Measurements from ENCODE around the gene OSBPL5. TPM values are rescaled to one million over a fixed set of nuclear protein-coding genes. Genes with fewer than 3 reads are reported as not detected.

Gene OSBPL5
- total RNA-seq, 4 donors from 2014 or later = 24.7 to 83.3 (median 48.2) TPM

- H3K9me3 ChIP-seq = no peaks in the 10 kb centered on the region
- peak; percentile 71 to 75 for DNase-seq
- H3K4me1 ChIP-seq = peaks cover 0 to 5% of the 10 kb centered on the region in 2 donors
- no peak for TF ChIP-seq POLR2A (IDR thresholded peaks at IDR 0.05)
- peak; percentile 17 to 47 (median 43) for TF ChIP-seq CTCF (IDR thresholded peaks at IDR 0.05)
- intact Hi-C loops (cut with DNase I; ENCODE audit: low total_unique reads) = no loop called here
- H3K4me3 ChIP-seq = no peak overlapping the region
- H3K36me3 ChIP-seq = no peaks in the 10 kb centered on the region
- peak overlapping the region; percentile 12 to 58 for H3K27ac ChIP-seq
- H3K27me3 ChIP-seq = no peaks in the 10 kb centered on the region
Observed at GRCh38 chr11:3049430-3050243, 115.5 kb downstream of the OSBPL5 start.

- Histone ChIP-seq H3K36me3 (no peaks in the 10 kb centered on the region), H3K4me3 (no peak overlapping the region), H3K9me3 (no peaks in the 10 kb centered on the region), H3K27me3 (no peaks in the 10 kb centered on the region), H3K4me1 (peaks cover 0 to 10% of the 10 kb centered on the region in 2 donors), H3K27ac (no peak overlapping the region)
- TF ChIP-seq POLR2A (IDR thresholded peaks at IDR 0.05) = no peak
- no peak for TF ChIP-seq CTCF (IDR thresholded peaks at IDR 0.05)
- DNase-seq = no peak
- intact Hi-C loops (cut with DNase I; ENCODE audit: low total_unique reads) = no loop called here
Observed at GRCh38 chr11:3047637-3048036, 117.5 kb downstream of the OSBPL5 start.

- intact Hi-C loops (cut with DNase I; ENCODE audit: low total_unique reads) = no loop called here
- TF ChIP-seq POLR2A (IDR thresholded peaks at IDR 0.05) = no peak
- no peak for TF ChIP-seq CTCF (IDR thresholded peaks at IDR 0.05)
- H3K36me3 ChIP-seq = no peaks in the 10 kb centered on the region
- no peak overlapping the region for H3K27ac ChIP-seq
- no peak overlapping the region for H3K4me3 ChIP-seq
- no peaks in the 10 kb centered on the region for H3K27me3 ChIP-seq
- H3K9me3 ChIP-seq = no peaks in the 10 kb centered on the region
- peaks cover 0 to 10% of the 10 kb centered on the region in 2 donors for H3K4me1 ChIP-seq
- DNase-seq = no peak
Observed at GRCh38 chr11:3046641-3047040, 118.5 kb downstream of the OSBPL5 start.

- Histone ChIP-seq H3K4me1 (peaks cover 0 to 10% of the 10 kb centered on the region in 2 donors), H3K27me3 (no peaks in the 10 kb centered on the region), H3K4me3 (no peak overlapping the region), H3K27ac (no peak overlapping the region), H3K9me3 (no peaks in the 10 kb centered on the region), H3K36me3 (no peaks in the 10 kb centered on the region)
- TF ChIP-seq POLR2A (IDR thresholded peaks at IDR 0.05) (no peak), CTCF (IDR thresholded peaks at IDR 0.05) (no peak)
- intact Hi-C loops (cut with DNase I; ENCODE audit: low total_unique reads) = no loop called here
- no peak for DNase-seq
Observed at GRCh38 chr11:3046190-3046589, 118.9 kb downstream of the OSBPL5 start.

- TF ChIP-seq POLR2A (IDR thresholded peaks at IDR 0.05) (no peak), CTCF (IDR thresholded peaks at IDR 0.05) (no peak)
- H3K36me3 ChIP-seq = no peaks in the 10 kb centered on the region
- no peak overlapping the region for H3K27ac ChIP-seq
- H3K9me3 ChIP-seq = no peaks in the 10 kb centered on the region
- intact Hi-C loops (cut with DNase I; ENCODE audit: low total_unique reads) = no loop called here
- no peaks in the 10 kb centered on the region for H3K27me3 ChIP-seq
- DNase-seq = no peak
- H3K4me1 ChIP-seq = peaks cover 0 to 10% of the 10 kb centered on the region in 2 donors
- no peak overlapping the region for H3K4me3 ChIP-seq
Observed at GRCh38 chr11:3044915-3045314, 120.2 kb downstream of the OSBPL5 start.

All from uterus (tissue), 4 donors.